B cell (primary cell): ENCODE results near the gene MKRN2. TPM values are rescaled to one million over a fixed set of nuclear protein-coding genes. Genes with fewer than 3 reads are reported as not detected.

Experiments
- ATAC-seq: fragments of 200-7000 bp; cut with Tn5 transposase; one replicate; pipeline ENCODE4 v1.10.0; 2021; ENCODE audit warnings: low read depth, mild to moderate bottlenecking, moderate number of reproducible peaks, moderate library complexity
- CTCF ChIA-PET: fragments of 350-600 bp; sonication (Branson Sonifier 250); formaldehyde crosslinking; loops from one replicate; lab custom pipeline; 2021; ENCODE audit warnings: antibody characterized with exemption, inconsistent platforms; lab: Charles Lee
- POLR2A ChIA-PET: fragments of 350-600 bp; sonication (Branson Sonifier 250); formaldehyde crosslinking; loops from one replicate; lab custom pipeline; 2021; ENCODE audit warnings: antibody characterized with exemption; lab: Charles Lee
- DNase-seq: peaks from one replicate; pipeline ENCODE4 v3.0.0; 2013
- H2AFZ ChIP-seq: 2 replicates; pipeline ENCODE4 v1.6.1; 2012; ENCODE audit warnings: mild to moderate bottlenecking, low read depth, low read length; ENCODE audit not compliant: insufficient read depth, poor library complexity, severe bottlenecking
- H3K27ac ChIP-seq, 2 donors: 1 replicate in 1 of 2; 2 replicates in 1 of 2; pipeline ENCODE4 v1.5.1; 2012 to 2013; ENCODE audit warnings: low read length in 2 of 2, mild to moderate bottlenecking in 2 of 2, moderate library complexity in 1 of 2
- H3K27me3 ChIP-seq, 4 experiments: fragments of 200-600 bp in 1 of 4; sonication (generic) in 1 of 4; replicated peaks in 1 of 4; 1 replicate in 2 of 4; 2 replicates in 2 of 4; pipeline versions ENCODE4 v1.6.1 to v1.7.0; 2013 to 2016; ENCODE audit warnings: low read length in 3 of 4, mild to moderate bottlenecking in 2 of 4, mixed read lengths in 1 of 4, moderate library complexity in 1 of 4; ENCODE audit not compliant: insufficient read depth in 4 of 4, control insufficient read depth in 3 of 4; ENCODE audit errors: control extremely low read depth in 1 of 4
- H3K36me3 ChIP-seq, 2 experiments: replicated peaks in 1 of 2; 1 replicate in 1 of 2; 2 replicates in 1 of 2; pipeline versions ENCODE4 v1.6.1 to v1.7.1; 2013; ENCODE audit warnings: low read length in 1 of 2; ENCODE audit not compliant: insufficient read depth in 2 of 2, control insufficient read depth in 1 of 2; ENCODE audit errors: control extremely low read depth in 1 of 2, extremely low read depth in 1 of 2
- H3K4me1 ChIP-seq, 2 donors: fragments of 200-600 bp in 1 of 2; sonication (generic) in 1 of 2; 1 replicate in 1 of 2; 2 replicates in 1 of 2; pipeline versions ENCODE4 v1.5.1 to v1.6.1; 2013 to 2017; ENCODE audit warnings: low read length in 2 of 2; ENCODE audit not compliant: control insufficient read depth in 2 of 2, insufficient read depth in 2 of 2
- H3K4me2 ChIP-seq: replicated peaks from 2 replicates; pipeline ENCODE3; 2012; ENCODE audit warnings: mild to moderate bottlenecking, low read depth, low read length; ENCODE audit not compliant: poor library complexity, severe bottlenecking
- H3K4me3 ChIP-seq, 5 experiments: fragments of 200-600 bp in 1 of 5; sonication (generic) in 1 of 5; 1 replicate in 3 of 5; 2 replicates in 2 of 5; pipeline versions ENCODE4 v1.5.1 to v1.7.0; 2011 to 2016; ENCODE audit warnings: low read length in 4 of 5, mild to moderate bottlenecking in 4 of 5, low read depth in 2 of 5, control low read depth in 1 of 5, moderate library complexity in 1 of 5; ENCODE audit not compliant: insufficient read depth in 1 of 5; ENCODE audit errors: control extremely low read depth in 1 of 5, extremely low read depth in 1 of 5
- H3K79me2 ChIP-seq: fragments of 200-600 bp; sonication (generic); one replicate; pipeline ENCODE4 v1.6.0; 2016; ENCODE audit warnings: low read length; ENCODE audit not compliant: control insufficient read depth, insufficient read depth
- H3K9ac ChIP-seq: fragments of 200-600 bp; sonication (generic); 2 replicates; pipeline ENCODE4 v1.6.1; 2017; ENCODE audit warnings: mild to moderate bottlenecking, low read length, moderate library complexity
- H3K9me3 ChIP-seq, 3 donors: one replicate each; pipeline versions ENCODE4 v1.6.1 to v1.7.1; 2013; ENCODE audit warnings: low read length in 2 of 3; ENCODE audit not compliant: control insufficient read depth in 2 of 3, insufficient read depth in 1 of 3; ENCODE audit errors: control extremely low read depth in 1 of 3
- H4K20me1 ChIP-seq: 2 replicates; pipeline ENCODE4 v1.6.0; 2012; ENCODE audit warnings: mild to moderate bottlenecking, low read length; ENCODE audit not compliant: insufficient read depth, control insufficient read depth, poor library complexity, severe bottlenecking
- H3K27ac Mint-ChIP-seq: one replicate; pipeline ENCODE4 v1.8.0; 2021; ENCODE audit warnings: mixed read lengths
- H3K27me3 Mint-ChIP-seq: one replicate; pipeline ENCODE4 v1.8.0; 2021; ENCODE audit warnings: mixed read lengths
- H3K4me1 Mint-ChIP-seq: one replicate; pipeline ENCODE4 v1.8.0; 2021; ENCODE audit warnings: mixed read lengths
- H3K4me3 Mint-ChIP-seq: one replicate; pipeline ENCODE4 v1.8.0; 2021; ENCODE audit warnings: mixed read lengths
- H3K9me3 Mint-ChIP-seq: one replicate; pipeline ENCODE4 v1.8.0; 2022; ENCODE audit warnings: mixed read lengths; ENCODE audit not compliant: insufficient read depth
- CTCF ChIP-seq: fragments of 200-600 bp; IDR thresholded peaks from one replicate; pipeline ENCODE4 v1.8.0; 2022; ENCODE audit warnings: antibody characterized with exemption, mild to moderate bottlenecking
- EZH2 ChIP-seq: IDR thresholded peaks from 2 replicates; pipeline ENCODE4 v1.6.1; 2012; ENCODE audit warnings: borderline replicate concordance, low read depth, mild to moderate bottlenecking, moderate library complexity, low read length; ENCODE audit not compliant: insufficient read depth, poor library complexity, severe bottlenecking
- WGBS: methylation state at CpG from one replicate; pipeline ENCODE4 v1.1.5; 2013; ENCODE audit warnings: missing lambda C conversion rate; ENCODE audit not compliant: insufficient coverage; 5-methylcytosine and 5-hydroxymethylcytosine counted together
- intact Hi-C: fragments of 100-400 bp; cut with micrococcal nuclease; formaldehyde crosslinking; loops from one replicate; pipeline ENCODE4 v1.10.0; 2022
- polyA plus RNA-seq: library from polyadenylated mRNA; depleted of rRNA; stranded (reverse); fragments of >200 nt; gene quantifications from 2 replicates; pipeline ENCODE4 v1.2.3, GENCODE V29; 2012
- total RNA-seq, 2 donors: library from RNA; stranded (reverse); fragments of 120-200 nt in 1 of 2; gene quantifications; 1 replicate in 1 of 2; 2 replicates in 1 of 2; pipeline versions ENCODE4 v1.2.3 to v1.2.4, GENCODE V29; 2013 to 2022

MKRN2 gene
- total and polyA plus RNA-seq, 2 donors (not counting 1 experiment from before 2014, with no cell fraction given), result 21.5 to 25.9 TPM

GRCh38 chr3:12574661-12575060 lies 17.8 kb downstream of the MKRN2 start:
- no peak overlapping the region for H3K27ac Mint-ChIP-seq
- peaks cover 5% of the 10 kb centered on the region for H3K4me1 Mint-ChIP-seq
- intact Hi-C loops, result no loop called here
- POLR2A ChIA-PET, result no interaction called here
- no peak overlapping the region for H3K4me3 Mint-ChIP-seq
- H2AFZ ChIP-seq, result no peak overlapping the region
- WGBS, result 85% methylated on average over 7 of the region's 7 CpGs
- H3K9ac ChIP-seq, result no peak overlapping the region
- H3K9me3 Mint-ChIP-seq, result peaks cover 3% of the 10 kb centered on the region
- no peaks in the 10 kb centered on the region for H3K27me3 Mint-ChIP-seq
- H4K20me1 ChIP-seq, result no peaks in the 10 kb centered on the region
- no peak overlapping the region for H3K27ac ChIP-seq
- TF ChIP-seq CTCF (no peak), EZH2 (no peak)
- DNase-seq (no peak), ATAC-seq (no peak)
- H3K36me3 ChIP-seq, result peaks cover 30 to 84% of the 10 kb centered on the region in 2 experiments
- CTCF ChIA-PET, result interaction anchor here (0.6 kb wide), 1 partner anchor 14 kb away, joined by 3 read pairs; no protein-coding TSS in a partner anchor
- no peak overlapping the region for H3K4me3 ChIP-seq
- peaks cover 0 to 3% (median 0%) of the 10 kb centered on the region in 3 donors for H3K9me3 ChIP-seq
- H3K4me1 ChIP-seq, result peaks cover 3 to 6% of the 10 kb centered on the region in 2 donors
- H3K27me3 ChIP-seq, result no peaks in the 10 kb centered on the region
- H3K4me2 ChIP-seq, result no peak overlapping the region
- no peaks in the 10 kb centered on the region for H3K79me2 ChIP-seq

GRCh38 chr3:12577379-12577778 lies 20.5 kb downstream of the MKRN2 start:
- Histone ChIP-seq H3K9me3 (peaks cover 0 to 3% (median 0%) of the 10 kb centered on the region in 3 donors), H3K4me2 (no peak overlapping the region), H2AFZ (no peak overlapping the region), H3K36me3 (peaks cover 28 to 79% of the 10 kb centered on the region in 2 experiments), H4K20me1 (no peaks in the 10 kb centered on the region), H3K79me2 (no peaks in the 10 kb centered on the region), H3K27me3 (no peaks in the 10 kb centered on the region), H3K4me1 (peaks cover 3 to 6% of the 10 kb centered on the region in 2 donors), H3K4me3 (no peak overlapping the region), H3K9ac (no peak overlapping the region), H3K27ac (no peak overlapping the region)
- ChIA-PET POLR2A (no interaction called here), CTCF (no interaction called here)
- peaks cover 5% of the 10 kb centered on the region for H3K4me1 Mint-ChIP-seq
- no peak for DNase-seq
- ATAC-seq, result no peak
- no peak overlapping the region for H3K4me3 Mint-ChIP-seq
- H3K9me3 Mint-ChIP-seq, result peaks cover 3% of the 10 kb centered on the region
- no peak overlapping the region for H3K27ac Mint-ChIP-seq
- intact Hi-C loops, result no loop called here
- H3K27me3 Mint-ChIP-seq, result no peaks in the 10 kb centered on the region
- WGBS, result 100% methylated on average over 1 of the region's 5 CpGs
- TF ChIP-seq CTCF (no peak), EZH2 (no peak)
